Measurements from ENCODE around the gene LHCGR.

The LHCGR gene

DNA sequence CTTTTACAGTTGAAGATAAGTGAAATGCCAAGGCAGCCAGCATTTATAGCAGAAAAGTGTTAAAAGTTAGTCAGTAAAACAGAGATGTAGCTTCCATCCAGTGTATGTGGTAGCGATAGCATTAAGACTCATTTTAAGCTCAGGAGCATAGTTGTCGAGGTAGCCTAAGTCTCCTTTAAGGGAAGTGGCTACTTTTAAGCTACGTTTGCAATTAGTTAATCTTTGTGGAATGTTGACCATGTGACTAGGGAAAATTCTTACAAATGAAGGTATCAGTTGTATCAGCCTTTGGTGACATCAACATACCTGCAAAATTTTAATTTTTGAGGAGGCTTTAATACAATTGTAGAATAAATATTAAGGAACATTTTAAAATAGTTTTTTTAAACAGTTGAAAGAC lies 61.9 kb downstream of the LHCGR start:
- Histone ChIP-seq H3K4me3 (IDR thresholded peaks at IDR 0.05; ENCODE audit: insufficient read depth, low read depth, low read length) (no peak overlapping the region), H3K4me1 (ENCODE audit: low read depth, poor library complexity, severe bottlenecking) (no peaks in the 10 kb centered on the region), H2AFZ (ENCODE audit: low read depth) (no peak overlapping the region), H4K20me1 (ENCODE audit: insufficient read depth) (no peaks in the 10 kb centered on the region), H3K4me2 (no peak overlapping the region), H3K9ac (no peak overlapping the region), H3K27me3 (ENCODE audit: insufficient read depth, low read depth) (no peaks in the 10 kb centered on the region), H3K36me3 (ENCODE audit: insufficient read depth) (no peaks in the 10 kb centered on the region), H3K79me2 (ENCODE audit: insufficient read depth, low read depth) (no peaks in the 10 kb centered on the region), H3K27ac (no peak overlapping the region)
- no peak for TF ChIP-seq CTCF (conservative IDR thresholded peaks at IDR 0.05; ENCODE audit: low read depth, low read length)

DNA sequence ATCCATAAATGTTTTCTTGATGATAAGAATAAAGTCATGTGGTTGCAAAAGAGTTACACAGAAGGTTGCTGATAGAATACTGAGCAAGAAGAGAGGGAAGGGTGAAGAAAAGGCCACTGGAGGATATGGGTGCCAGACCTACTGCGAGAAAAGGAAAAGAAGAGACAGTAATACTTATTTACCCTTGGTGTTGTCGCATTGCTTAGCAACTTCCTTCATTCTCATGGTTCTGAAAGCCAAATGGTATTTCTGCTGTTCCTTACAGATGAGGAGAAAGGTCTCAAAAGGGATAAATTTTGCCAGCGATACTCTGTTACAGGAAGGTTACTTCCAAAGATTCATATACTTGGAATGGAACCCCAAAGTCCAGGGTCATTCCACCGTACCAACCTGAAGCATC lies 62.5 kb downstream of the LHCGR start:
- H4K20me1 ChIP-seq (ENCODE audit: insufficient read depth): no peaks in the 10 kb centered on the region
- H3K4me2 ChIP-seq: no peak overlapping the region
- H3K79me2 ChIP-seq (ENCODE audit: insufficient read depth, low read depth): no peaks in the 10 kb centered on the region
- H3K4me1 ChIP-seq (ENCODE audit: low read depth, poor library complexity, severe bottlenecking): no peaks in the 10 kb centered on the region
- H3K4me3 ChIP-seq (IDR thresholded peaks at IDR 0.05; ENCODE audit: insufficient read depth, low read depth, low read length): no peak overlapping the region
- no peak for TF ChIP-seq CTCF (conservative IDR thresholded peaks at IDR 0.05; ENCODE audit: low read depth, low read length)
- no peaks in the 10 kb centered on the region for H3K27me3 ChIP-seq (ENCODE audit: insufficient read depth, low read depth)
- H2AFZ ChIP-seq (ENCODE audit: low read depth): no peak overlapping the region
- no peak overlapping the region for H3K9ac ChIP-seq
- no peaks in the 10 kb centered on the region for H3K36me3 ChIP-seq (ENCODE audit: insufficient read depth)
- no peak overlapping the region for H3K27ac ChIP-seq

- no peaks in the 10 kb centered on the region for H4K20me1 ChIP-seq (ENCODE audit: insufficient read depth)
- no peak overlapping the region for H3K4me3 ChIP-seq (IDR thresholded peaks at IDR 0.05; ENCODE audit: insufficient read depth, low read depth, low read length)
- H3K27me3 ChIP-seq (ENCODE audit: insufficient read depth, low read depth): no peaks in the 10 kb centered on the region
- no peak for TF ChIP-seq CTCF (conservative IDR thresholded peaks at IDR 0.05; ENCODE audit: low read depth, low read length)
- no peak overlapping the region for H3K9ac ChIP-seq
- H2AFZ ChIP-seq (ENCODE audit: low read depth): no peak overlapping the region
- no peaks in the 10 kb centered on the region for H3K36me3 ChIP-seq (ENCODE audit: insufficient read depth)
- H3K4me2 ChIP-seq: no peak overlapping the region
- H3K79me2 ChIP-seq (ENCODE audit: insufficient read depth, low read depth): no peaks in the 10 kb centered on the region
- no peak overlapping the region for H3K27ac ChIP-seq
- no peaks in the 10 kb centered on the region for H3K4me1 ChIP-seq (ENCODE audit: low read depth, poor library complexity, severe bottlenecking)
Observed at GRCh38 chr2:48691935-48692691, 63.4 kb downstream of the LHCGR start.

GRCh38 chr2:48685126-48685525 lies 70.4 kb downstream of the LHCGR start:
- H3K36me3 ChIP-seq (ENCODE audit: insufficient read depth): no peaks in the 10 kb centered on the region
- H3K27ac ChIP-seq: no peak overlapping the region
- no peaks in the 10 kb centered on the region for H3K27me3 ChIP-seq (ENCODE audit: insufficient read depth, low read depth)
- no peak overlapping the region for H3K9ac ChIP-seq
- TF ChIP-seq CTCF (conservative IDR thresholded peaks at IDR 0.05; ENCODE audit: low read depth, low read length): no peak
- no peaks in the 10 kb centered on the region for H4K20me1 ChIP-seq (ENCODE audit: insufficient read depth)
- H2AFZ ChIP-seq (ENCODE audit: low read depth): no peak overlapping the region
- no peaks in the 10 kb centered on the region for H3K4me1 ChIP-seq (ENCODE audit: low read depth, poor library complexity, severe bottlenecking)
- H3K79me2 ChIP-seq (ENCODE audit: insufficient read depth, low read depth): no peaks in the 10 kb centered on the region
- H3K4me3 ChIP-seq (IDR thresholded peaks at IDR 0.05; ENCODE audit: insufficient read depth, low read depth, low read length): no peak overlapping the region
- H3K4me2 ChIP-seq: no peak overlapping the region

All from KMS-11 (cell line).